ENCODE measurements around the gene HERPUD2. TPM values are rescaled to one million over a fixed set of nuclear protein-coding genes. Genes with fewer than 3 reads are reported as not detected.

HERPUD2 gene
- total and polyA plus RNA-seq, 2 of the 4 experiments (the other 2 are of a cell fraction): 22.2 to 27.2 TPM

- H3K4ac ChIP-seq (ENCODE audit: low read depth, low read length): no peak overlapping the region
- BruUV-seq (replicated peaks): no TSS peak
- no peak overlapping the region for H2AFZ ChIP-seq (replicated peaks; ENCODE audit: low read length, poor library complexity)
- no peak for ATAC-seq (ENCODE audit: low read depth)
- H3K9me3 ChIP-seq (ENCODE audit: control insufficient read depth, insufficient read depth, low read length): no peaks in the 10 kb centered on the region; the same call in 1 of the 2 replicates
- intact Hi-C loops (cut with micrococcal nuclease) (no loop called here), dilution Hi-C loops (cut with HindIII; ENCODE audit: low sequenced_read_pairs, unreplicated experiment) (no loop called here), in situ Hi-C loops (cut with MboI; ENCODE audit: low sequenced_read_pairs) (loop anchor here (25.0 kb wide), 1 partner anchor 617 kb away; no protein-coding TSS in a partner anchor)
- H3K9ac ChIP-seq (ENCODE audit: low read depth, low read length): no peak overlapping the region
- H2BK120ac ChIP-seq (ENCODE audit: low read depth, low read length): no peak overlapping the region
- no peak overlapping the region for H3K27ac ChIP-seq (ENCODE audit: insufficient read depth, low read length)
- no peaks in the 10 kb centered on the region for H4K20me1 ChIP-seq (ENCODE audit: insufficient read depth, low read length)
- H3K4me2 ChIP-seq (ENCODE audit: low read depth, low read length): no peak overlapping the region
- H4K8ac ChIP-seq (ENCODE audit: low read depth in 2 of 2, low read length in 2 of 2): no peak overlapping the region
- H3K14ac ChIP-seq (replicated peaks; ENCODE audit: low read depth, low read length): no peak overlapping the region
- H2AK9ac ChIP-seq (replicated peaks; ENCODE audit: low read depth, low read length, poor library complexity): no peak overlapping the region
- CTCF ChIA-PET: no interaction called here
- H3K79me1 ChIP-seq (ENCODE audit: low read depth in 1 of 2, low read length in 2 of 2): no peaks in the 10 kb centered on the region
- no peaks in the 10 kb centered on the region for H3K9me1 ChIP-seq (ENCODE audit: insufficient read depth, low read length)
- H3K36me3 ChIP-seq (ENCODE audit: control insufficient read depth, insufficient read depth, low read length): no peaks in the 10 kb centered on the region
- no peak overlapping the region for H3K23ac ChIP-seq (ENCODE audit: low read depth, low read length)
- no CpG with 5 or more reads among the region's 1 CpG for WGBS, 2 experiments (ENCODE audit: extremely low coverage in 2 of 2, insufficient read length in 1 of 2)
- H2BK20ac ChIP-seq (ENCODE audit: low read depth, low read length): no peak overlapping the region
- H3K4me1 ChIP-seq (ENCODE audit: control insufficient read depth, insufficient read depth, low read length): peaks cover 4% of the 10 kb centered on the region; the same call in 1 of the 2 replicates
- no peak for TF ChIP-seq RFX5 (IDR thresholded peaks at IDR 0.05; ENCODE audit: low read depth, low read length)
- TF ChIP-seq MAFK (IDR thresholded peaks at IDR 0.05; ENCODE audit: low read depth, low read length): no peak
- no peak for TF ChIP-seq CHD1 (IDR thresholded peaks at IDR 0.05; ENCODE audit: low read depth, low read length)
- no peak for TF ChIP-seq SMC3 (IDR thresholded peaks at IDR 0.05; ENCODE audit: low read depth, low read length)
- TF ChIP-seq USF2 (IDR thresholded peaks at IDR 0.05; ENCODE audit: low read depth, low read length): no peak
- no peak for TF ChIP-seq FOS (IDR thresholded peaks at IDR 0.05; ENCODE audit: low read depth, low read length)
- no peak for TF ChIP-seq RAD21 (IDR thresholded peaks at IDR 0.05; ENCODE audit: low read length)
- TF ChIP-seq MXI1 (IDR thresholded peaks at IDR 0.05; ENCODE audit: borderline replicate concordance, low read depth, low read length): no peak
- TF ChIP-seq NFE2L2 (IDR thresholded peaks at IDR 0.05; ENCODE audit: low read depth, low read length): no peak
- no peak for TF ChIP-seq RCOR1 (IDR thresholded peaks at IDR 0.05; ENCODE audit: insufficient replicate concordance, low read length)
- TF ChIP-seq POLR2A (IDR thresholded peaks at IDR 0.05; ENCODE audit: low read depth, low read length): no peak
- no peak for TF ChIP-seq BHLHE40 (IDR thresholded peaks at IDR 0.05; ENCODE audit: low read depth, low read length)
- H4K5ac ChIP-seq (ENCODE audit: low read depth, low read length): no peak overlapping the region
- no peak overlapping the region for H3K18ac ChIP-seq (ENCODE audit: low read depth, low read length)
- no peak overlapping the region for H4K91ac ChIP-seq (ENCODE audit: insufficient read depth, low read depth, low read length)
- POLR2A ChIA-PET (ENCODE audit: unreplicated experiment): no interaction called here
- H2AK5ac ChIP-seq (ENCODE audit: low read depth, low read length): no peak overlapping the region
- H2BK5ac ChIP-seq (ENCODE audit: low read depth, low read length, poor library complexity, severe bottlenecking): no peak overlapping the region
- H2BK15ac ChIP-seq (ENCODE audit: low read depth, low read length): no peak overlapping the region
- no peaks in the 10 kb centered on the region; the same call in 1 of the 2 replicates for H3K27me3 ChIP-seq (ENCODE audit: control insufficient read depth, insufficient read depth, low read length)
- no peak overlapping the region for H3K4me3 ChIP-seq (ENCODE audit: insufficient read depth, low read depth, low read length)
- no peak overlapping the region for H3K56ac ChIP-seq (ENCODE audit: extremely low read depth, insufficient read depth, low read length)
- no peak for DNase-seq
These were observed 25.1 kb upstream of the HERPUD2 start for GRCh38 chr7:35720032-35720431.
